IPS DF 6.9 (cell line): ENCODE measurements around the gene TICRR.

Experiments used
- DNase-seq: peaks from one replicate; pipeline ENCODE4 v3.0.0-alpha.2; 2013; ENCODE audit warnings: low read depth, low spot score
- H3K27ac ChIP-seq: one replicate; pipeline ENCODE4 v1.5.1; 2013; ENCODE audit warnings: low read length, control low read depth
- H3K27me3 ChIP-seq: 2 replicates; pipeline ENCODE4 v1.6.1; 2013; ENCODE audit warnings: mild to moderate bottlenecking, low read length; ENCODE audit not compliant: control insufficient read depth, insufficient read depth
- H3K36me3 ChIP-seq: 2 replicates; pipeline ENCODE4 v1.6.1; 2013; ENCODE audit warnings: low read length; ENCODE audit not compliant: control insufficient read depth, insufficient read depth
- H3K4me1 ChIP-seq: 2 replicates; pipeline ENCODE4 v1.6.1; 2013; ENCODE audit warnings: low read length; ENCODE audit not compliant: control insufficient read depth, insufficient read depth
- H3K4me3 ChIP-seq: 2 replicates; pipeline ENCODE4 v1.5.1; 2013; ENCODE audit warnings: mild to moderate bottlenecking, low read length
- H3K9me3 ChIP-seq: 2 replicates; pipeline ENCODE4 v1.6.1; 2013; ENCODE audit warnings: low read length, inconsistent platforms; ENCODE audit not compliant: control insufficient read depth, insufficient read depth
- WGBS: extraction: QIAGEN DNeasy Blood & Tissue Kit; methylation state at CpG from one replicate; pipeline ENCODE4 v1.1.7; 2013; ENCODE audit warnings: mixed read lengths, missing lambda C conversion rate; ENCODE audit not compliant: insufficient read length, insufficient coverage; 5-methylcytosine and 5-hydroxymethylcytosine counted together

Gene TICRR

GRCh38 chr15:89640245-89640644 lies 65.0 kb downstream of the TICRR start:
- no peaks in the 10 kb centered on the region for H3K27me3 ChIP-seq
- no peak overlapping the region for H3K4me3 ChIP-seq
- no peaks in the 10 kb centered on the region for H3K4me1 ChIP-seq
- H3K9me3 ChIP-seq: no peaks in the 10 kb centered on the region
- no peak overlapping the region for H3K27ac ChIP-seq
- WGBS: no CpG with 5 or more reads among the region's 5 CpGs
- peaks cover 15% of the 10 kb centered on the region for H3K36me3 ChIP-seq
- DNase-seq: no peak

GRCh38 chr15:89641053-89641452 lies 65.8 kb downstream of the TICRR start:
- Histone ChIP-seq H3K27me3 (no peaks in the 10 kb centered on the region), H3K36me3 (peaks cover 15% of the 10 kb centered on the region), H3K9me3 (no peaks in the 10 kb centered on the region), H3K4me3 (no peak overlapping the region), H3K4me1 (no peaks in the 10 kb centered on the region), H3K27ac (no peak overlapping the region)
- WGBS: no CpG with 5 or more reads among the region's 5 CpGs
- DNase-seq: no peak

- no peak for DNase-seq
- Histone ChIP-seq H3K27me3 (no peaks in the 10 kb centered on the region), H3K4me3 (no peak overlapping the region), H3K4me1 (no peaks in the 10 kb centered on the region), H3K36me3 (peaks cover 17% of the 10 kb centered on the region), H3K9me3 (no peaks in the 10 kb centered on the region), H3K27ac (no peak overlapping the region)
- WGBS: no CpG with 5 or more reads among the region's 16 CpGs
Observed at GRCh38 chr15:89642106-89642505, 66.8 kb downstream of the TICRR start.

GRCh38 chr15:89645680-89646079 lies 70.4 kb downstream of the TICRR start:
- Histone ChIP-seq H3K4me3 (no peak overlapping the region), H3K4me1 (peaks cover 2% of the 10 kb centered on the region), H3K27ac (no peak overlapping the region), H3K27me3 (no peaks in the 10 kb centered on the region), H3K36me3 (peaks cover 19% of the 10 kb centered on the region), H3K9me3 (no peaks in the 10 kb centered on the region)
- no CpG with 5 or more reads among the region's 8 CpGs for WGBS
- no peak for DNase-seq

- H3K27ac ChIP-seq: no peak overlapping the region
- WGBS: no CpG with 5 or more reads among the region's 22 CpGs
Observed at GRCh38 chr15:89646416-89647141, 71.3 kb downstream of the TICRR start.

GRCh38 chr15:89647191-89647851 lies 72.1 kb downstream of the TICRR start:
- Histone ChIP-seq H3K36me3 (peaks cover 12% of the 10 kb centered on the region; the same call in 1 of the 2 replicates), H3K9me3 (no peaks in the 10 kb centered on the region), H3K4me1 (peaks cover 2% of the 10 kb centered on the region), H3K27me3 (no peaks in the 10 kb centered on the region), H3K27ac (no peak overlapping the region), H3K4me3 (no peak overlapping the region)
- WGBS: no CpG with 5 or more reads among the region's 25 CpGs
- DNase-seq: peak; percentile 48

More at GRCh38 chr15:89646416-89647141, 71.3 kb downstream of the TICRR start:
- Histone ChIP-seq H3K9me3 (no peaks in the 10 kb centered on the region), H3K4me1 (peaks cover 2% of the 10 kb centered on the region), H3K36me3 (peaks cover 19% of the 10 kb centered on the region), H3K27me3 (no peaks in the 10 kb centered on the region), H3K4me3 (no peak overlapping the region)
- no peak for DNase-seq

GRCh38 chr15:89648106-89649012 lies 73.1 kb downstream of the TICRR start:
- DNase-seq: no peak
- no CpG with 5 or more reads among the region's 102 CpGs for WGBS
- no peaks in the 10 kb centered on the region for H3K27me3 ChIP-seq
- H3K9me3 ChIP-seq: no peaks in the 10 kb centered on the region
- H3K27ac ChIP-seq: no peak overlapping the region
- peaks cover 12% of the 10 kb centered on the region; the same call in 1 of the 2 replicates for H3K36me3 ChIP-seq
- no peak overlapping the region for H3K4me3 ChIP-seq
- H3K4me1 ChIP-seq: peaks cover 2% of the 10 kb centered on the region

GRCh38 chr15:89649013-89649625 lies 73.8 kb downstream of the TICRR start:
- DNase-seq: no peak
- H3K27ac ChIP-seq: no peak overlapping the region
- no CpG with 5 or more reads among the region's 37 CpGs for WGBS
- H3K9me3 ChIP-seq: no peaks in the 10 kb centered on the region
- H3K36me3 ChIP-seq: peaks cover 12% of the 10 kb centered on the region; the same call in 1 of the 2 replicates
- no peak overlapping the region for H3K4me3 ChIP-seq
- H3K27me3 ChIP-seq: no peaks in the 10 kb centered on the region
- peaks cover 2% of the 10 kb centered on the region for H3K4me1 ChIP-seq

- Histone ChIP-seq H3K9me3 (no peaks in the 10 kb centered on the region), H3K4me1 (peaks cover 2% of the 10 kb centered on the region), H3K27ac (no peak overlapping the region), H3K36me3 (peaks cover 11% of the 10 kb centered on the region; the same call in 1 of the 2 replicates), H3K27me3 (no peaks in the 10 kb centered on the region), H3K4me3 (no peak overlapping the region)
- WGBS: no CpG with 5 or more reads among the region's 15 CpGs
- DNase-seq: no peak
Observed at GRCh38 chr15:89649716-89650115, 74.4 kb downstream of the TICRR start.

GRCh38 chr15:89652131-89652530 lies 76.9 kb downstream of the TICRR start:
- peaks cover 2% of the 10 kb centered on the region for H3K4me1 ChIP-seq
- H3K27ac ChIP-seq: no peak overlapping the region
- WGBS: no CpG with 5 or more reads among the region's 7 CpGs
- H3K27me3 ChIP-seq: no peaks in the 10 kb centered on the region
- no peak overlapping the region for H3K4me3 ChIP-seq
- H3K9me3 ChIP-seq: no peaks in the 10 kb centered on the region
- DNase-seq: no peak
- H3K36me3 ChIP-seq: peaks cover 5% of the 10 kb centered on the region; the same call in 1 of the 2 replicates
